Large intestine (tissue), 3 donors: Measurements from ENCODE around the gene DIDO1. TPM values are rescaled to one million over a fixed set of nuclear protein-coding genes. Genes with fewer than 3 reads are reported as not detected.
"Not testable (repeated sequence)": the region's sequence is repeated elsewhere in the genome, so short reads cannot be mapped to it uniquely, and the experiment has no call there.

Source experiments
- DNase-seq, 2 donors: peaks; one replicate each; pipeline versions ENCODE4 v3.0.0 to v3.0.0-alpha.2; 2013
- H3K27ac ChIP-seq: one replicate; pipeline ENCODE4 v1.5.1; 2013; ENCODE audit warnings: low read length
- H3K27me3 ChIP-seq: 2 replicates; pipeline ENCODE4 v1.6.1; 2013; ENCODE audit warnings: low read length; ENCODE audit not compliant: control insufficient read depth, insufficient read depth
- H3K36me3 ChIP-seq: 2 replicates; pipeline ENCODE4 v1.6.1; 2013; ENCODE audit warnings: low read length; ENCODE audit not compliant: control insufficient read depth, insufficient read depth
- H3K4me1 ChIP-seq: one replicate; pipeline ENCODE4 v1.6.1; 2013; ENCODE audit warnings: low read length; ENCODE audit not compliant: control insufficient read depth, insufficient read depth
- H3K4me3 ChIP-seq: one replicate; pipeline ENCODE4 v1.5.1; 2013; ENCODE audit warnings: low read length
- H3K9me3 ChIP-seq: one replicate; pipeline ENCODE4 v1.6.1; 2013; ENCODE audit warnings: mild to moderate bottlenecking, low read depth, low read length, moderate library complexity; ENCODE audit not compliant: control insufficient read depth
- WGBS: methylation state at CpG from one replicate; pipeline ENCODE4 v1.1.5; 2013; ENCODE audit warnings: low lambda C conversion rate; ENCODE audit not compliant: insufficient coverage; 5-methylcytosine and 5-hydroxymethylcytosine counted together
- polyA plus RNA-seq: library from polyadenylated mRNA; unstranded; fragments of 120-200 nt; gene quantifications from one replicate; pipeline ENCODE4 v1.2.1, GENCODE V29; 2013

The DIDO1 gene
- polyA plus RNA-seq, 1 donor = 51.6 TPM

- WGBS = no CpG with 5 or more reads among the region's 12 CpGs
- no peak overlapping the region for H3K4me3 ChIP-seq
- peaks cover 21% of the 10 kb centered on the region for H3K36me3 ChIP-seq
- no peak overlapping the region for H3K27ac ChIP-seq
- no peak for DNase-seq
- no peaks in the 10 kb centered on the region for H3K27me3 ChIP-seq
- no peaks in the 10 kb centered on the region for H3K9me3 ChIP-seq
- no peaks in the 10 kb centered on the region for H3K4me1 ChIP-seq
These were observed 73.5 kb downstream of the DIDO1 start for GRCh38 chr20:62852841-62853240.

- H3K27ac ChIP-seq = no peak overlapping the region
- H3K27me3 ChIP-seq = no peaks in the 10 kb centered on the region
- H3K4me1 ChIP-seq = no peaks in the 10 kb centered on the region
- H3K36me3 ChIP-seq = peaks cover 21% of the 10 kb centered on the region
- no peak for DNase-seq
- H3K9me3 ChIP-seq = no peaks in the 10 kb centered on the region
- no peak overlapping the region for H3K4me3 ChIP-seq
- 100% methylated on average over 1 of the region's 8 CpGs for WGBS
These were observed 74.1 kb downstream of the DIDO1 start for GRCh38 chr20:62852196-62852595.

- H3K4me3 ChIP-seq = no peak overlapping the region
- no peaks in the 10 kb centered on the region for H3K4me1 ChIP-seq
- no CpG with 5 or more reads among the region's 22 CpGs for WGBS
- peaks cover 18% of the 10 kb centered on the region for H3K36me3 ChIP-seq
- no peak overlapping the region for H3K27ac ChIP-seq
- no peaks in the 10 kb centered on the region for H3K27me3 ChIP-seq
- DNase-seq = no peak
- no peaks in the 10 kb centered on the region for H3K9me3 ChIP-seq
These were observed 75.9 kb downstream of the DIDO1 start for GRCh38 chr20:62850333-62850974.

GRCh38 chr20:62849431-62849830, 76.9 kb downstream of the DIDO1 start:
- Histone ChIP-seq H3K27me3 (no peaks in the 10 kb centered on the region), H3K4me1 (no peaks in the 10 kb centered on the region), H3K4me3 (no peak overlapping the region), H3K36me3 (peaks cover 15% of the 10 kb centered on the region), H3K9me3 (no peaks in the 10 kb centered on the region), H3K27ac (no peak overlapping the region)
- no peak for DNase-seq

GRCh38 chr20:62848917-62849316, 77.4 kb downstream of the DIDO1 start:
- H3K27me3 ChIP-seq, H3K9me3 ChIP-seq, H3K4me1 ChIP-seq, H3K27ac ChIP-seq, H3K4me3 ChIP-seq, DNase-seq: not testable (repeated sequence)
- 100% methylated on average over 3 of the region's 7 CpGs for WGBS
- H3K36me3 ChIP-seq = peaks cover 10% of the 10 kb centered on the region

GRCh38 chr20:62846166-62846890, 80.0 kb downstream of the DIDO1 start:
- no peaks in the 10 kb centered on the region for H3K27me3 ChIP-seq
- no peak overlapping the region for H3K27ac ChIP-seq
- peaks cover 3% of the 10 kb centered on the region for H3K36me3 ChIP-seq
- no peaks in the 10 kb centered on the region for H3K9me3 ChIP-seq
- H3K4me3 ChIP-seq = no peak overlapping the region
- WGBS = 95% methylated on average over 4 of the region's 19 CpGs
- DNase-seq = no peak
- H3K4me1 ChIP-seq = no peaks in the 10 kb centered on the region

GRCh38 chr20:62845416-62846160, 80.7 kb downstream of the DIDO1 start:
- no peak for DNase-seq
- Histone ChIP-seq H3K27ac (no peak overlapping the region), H3K27me3 (no peaks in the 10 kb centered on the region), H3K4me3 (no peak overlapping the region), H3K36me3 (peaks cover 3% of the 10 kb centered on the region), H3K4me1 (no peaks in the 10 kb centered on the region), H3K9me3 (no peaks in the 10 kb centered on the region)
- no CpG with 5 or more reads among the region's 16 CpGs for WGBS

- Histone ChIP-seq H3K27ac (no peak overlapping the region), H3K36me3 (peaks cover 3% of the 10 kb centered on the region), H3K27me3 (no peaks in the 10 kb centered on the region), H3K9me3 (no peaks in the 10 kb centered on the region), H3K4me1 (no peaks in the 10 kb centered on the region), H3K4me3 (no peak overlapping the region)
- no peak for DNase-seq
- 100% methylated on average over 3 of the region's 7 CpGs for WGBS
These were observed 82.1 kb downstream of the DIDO1 start for GRCh38 chr20:62844182-62844581.

GRCh38 chr20:62843656-62844055, 82.6 kb downstream of the DIDO1 start:
- Histone ChIP-seq H3K4me3 (no peak overlapping the region), H3K27me3 (no peaks in the 10 kb centered on the region), H3K27ac (no peak overlapping the region), H3K9me3 (no peaks in the 10 kb centered on the region), H3K36me3 (peaks cover 3% of the 10 kb centered on the region), H3K4me1 (peaks cover 1% of the 10 kb centered on the region)
- no CpG with 5 or more reads among the region's 10 CpGs for WGBS
- DNase-seq = no peak

GRCh38 chr20:62841705-62842212, 84.5 kb downstream of the DIDO1 start:
- no peak for DNase-seq
- H3K4me3 ChIP-seq = no peak overlapping the region
- no peak overlapping the region for H3K27ac ChIP-seq
- WGBS = 100% methylated on average over 1 of the region's 16 CpGs
- peaks cover 6% of the 10 kb centered on the region for H3K4me1 ChIP-seq
- H3K9me3 ChIP-seq = peaks cover 2% of the 10 kb centered on the region
- H3K36me3 ChIP-seq = peaks cover 3% of the 10 kb centered on the region
- no peaks in the 10 kb centered on the region for H3K27me3 ChIP-seq
